Neural cell (in vitro differentiated cells): Measurements from ENCODE around the gene DCP1A. TPM values are rescaled to one million over a fixed set of nuclear protein-coding genes. Genes with fewer than 3 reads are reported as not detected.

ENCODE experiments used
- H2AFZ ChIP-seq: fragments of 200-600, 300-800 bp; sonication (generic), shearing (Covaris generic); 2 replicates; pipeline ENCODE4 v1.6.0; 2014; ENCODE audit warnings: low read depth, mild to moderate bottlenecking, antibody characterized with exemption, low read length, moderate library complexity
- H3F3A ChIP-seq: fragments of 200-600 bp; shearing (Covaris generic); 2 replicates; pipeline ENCODE4 v1.6.1; 2016; ENCODE audit warnings: mild to moderate bottlenecking, moderate library complexity, mixed read lengths, antibody characterized with exemption, low read length; ENCODE audit not compliant: insufficient read depth, poor library complexity, severe bottlenecking
- H3K27ac ChIP-seq: fragments of 200-600, 300-800 bp; sonication (generic), shearing (Covaris generic); 2 replicates; pipeline ENCODE4 v1.5.1; 2014; ENCODE audit warnings: mild to moderate bottlenecking, low read length, moderate library complexity
- H3K27me3 ChIP-seq: fragments of 300-800, 200-600 bp; sonication (generic), shearing (Covaris generic); 2 replicates; pipeline ENCODE4 v1.6.0; 2014; ENCODE audit warnings: mild to moderate bottlenecking, low read depth, low read length, moderate library complexity; ENCODE audit not compliant: insufficient read depth
- H3K36me3 ChIP-seq: fragments of 300-800, 200-600 bp; sonication (generic), shearing (Covaris generic); 2 replicates; pipeline ENCODE4 v1.5.1; 2014; ENCODE audit warnings: mild to moderate bottlenecking, antibody characterized with exemption, low read length, moderate library complexity; ENCODE audit not compliant: insufficient read depth
- H3K4me2 ChIP-seq: fragments of 300-800, 200-600 bp; sonication (generic), shearing (Covaris generic); 2 replicates; pipeline ENCODE4 v1.6.0; 2014; ENCODE audit warnings: mild to moderate bottlenecking, low read length
- H3K4me3 ChIP-seq: fragments of 300-800, 200-600 bp; sonication (generic), shearing (Covaris generic); 2 replicates; pipeline ENCODE4 v1.5.1; 2014; ENCODE audit warnings: mild to moderate bottlenecking, low read length, moderate library complexity
- H3K79me2 ChIP-seq: fragments of 200-600 bp; shearing (Covaris generic); replicated peaks from 2 replicates; pipeline ENCODE4 v1.6.0; 2014; ENCODE audit warnings: mild to moderate bottlenecking, low read length, moderate library complexity; ENCODE audit not compliant: insufficient read depth
- H3K9ac ChIP-seq: fragments of 300-800, 200-600 bp; sonication (generic), shearing (Covaris generic); 2 replicates; pipeline ENCODE4 v1.6.1; 2016; ENCODE audit warnings: mild to moderate bottlenecking, low read length, mixed read lengths
- H3K9me2 ChIP-seq: fragments of 200-600 bp; shearing (Covaris generic); 2 replicates; pipeline ENCODE4 v1.6.1; 2016; ENCODE audit warnings: mild to moderate bottlenecking, low read length, mixed read lengths; ENCODE audit not compliant: insufficient read depth
- H3K9me3 ChIP-seq: fragments of 200-600, 300-800 bp; sonication (generic), shearing (Covaris generic); 2 replicates; pipeline ENCODE4 v1.6.1; 2016; ENCODE audit warnings: mild to moderate bottlenecking, mixed run types, low read length, moderate library complexity, mixed read lengths
- H4K20me1 ChIP-seq: fragments of 200-600 bp; shearing (Covaris generic); 2 replicates; pipeline ENCODE4 v1.6.1; 2016; ENCODE audit warnings: mild to moderate bottlenecking, mixed run types; ENCODE audit not compliant: insufficient read depth
- CTCF ChIP-seq: fragments of 450-650 bp; IDR thresholded peaks from 2 replicates; pipeline ENCODE4 v1.5.1; 2014; ENCODE audit warnings: antibody characterized with exemption, mild to moderate bottlenecking, moderate library complexity; ENCODE audit not compliant: poor library complexity, severe bottlenecking
- EP300 ChIP-seq: fragments of 450-650 bp; conservative IDR thresholded peaks from 2 replicates; pipeline ENCODE4 v1.6.1; 2014; ENCODE audit warnings: antibody characterized with exemption, mild to moderate bottlenecking, moderate library complexity; ENCODE audit not compliant: poor library complexity, severe bottlenecking
- EZH2 ChIP-seq: fragments of 200-600, 300-800 bp; shearing (Covaris generic), sonication (generic); IDR thresholded peaks from 2 replicates; pipeline ENCODE4 v1.6.1; 2014; ENCODE audit warnings: antibody characterized with exemption, low read length, borderline replicate concordance, mild to moderate bottlenecking; ENCODE audit not compliant: insufficient read depth, poor library complexity, severe bottlenecking
- MXI1 ChIP-seq: fragments of 450-650 bp; conservative IDR thresholded peaks from 2 replicates; pipeline ENCODE4 v1.6.1; 2014; ENCODE audit warnings: antibody characterized with exemption, mild to moderate bottlenecking; ENCODE audit not compliant: poor library complexity, severe bottlenecking
- POLR2AphosphoS5 ChIP-seq: IDR thresholded peaks from 2 replicates; pipeline ENCODE4 v1.6.1; 2012
- RAD21 ChIP-seq: fragments of 450-650 bp; conservative IDR thresholded peaks from 2 replicates; pipeline ENCODE4 v1.6.1; 2014; ENCODE audit warnings: antibody characterized with exemption, mild to moderate bottlenecking, moderate library complexity
- REST ChIP-seq: IDR thresholded peaks from 2 replicates; pipeline ENCODE4 v1.6.1; 2012; ENCODE audit warnings: borderline replicate concordance
- SMC3 ChIP-seq: fragments of 450-650 bp; conservative IDR thresholded peaks from 2 replicates; pipeline ENCODE4 v1.6.1; 2014; ENCODE audit warnings: antibody characterized with exemption, mild to moderate bottlenecking, moderate library complexity; ENCODE audit not compliant: poor library complexity
- TAF1 ChIP-seq: IDR thresholded peaks from 2 replicates; pipeline ENCODE4 v1.6.1; 2012; ENCODE audit warnings: low read depth
- polyA plus RNA-seq: library from polyadenylated mRNA; depleted of rRNA; stranded (reverse); fragments of >200 nt; gene quantifications from 2 replicates; pipeline ENCODE4 v1.2.3, GENCODE V29; 2014

The DCP1A gene
- polyA plus RNA-seq, 1 donor from 2014 or later, result 12.5 TPM

- no peaks in the 10 kb centered on the region for H3F3A ChIP-seq
- H4K20me1 ChIP-seq, result no peaks in the 10 kb centered on the region
- no peaks in the 10 kb centered on the region for H3K36me3 ChIP-seq
- TF ChIP-seq REST (no peak), TAF1 (no peak), EZH2 (no peak), MXI1 (no peak), EP300 (no peak), RAD21 (no peak), SMC3 (no peak), POLR2AphosphoS5 (no peak), CTCF (no peak)
- no peak overlapping the region for H2AFZ ChIP-seq
- peaks cover 2% of the 10 kb centered on the region for H3K79me2 ChIP-seq
- no peaks in the 10 kb centered on the region for H3K9me3 ChIP-seq
- no peak overlapping the region for H3K4me3 ChIP-seq
- no peak overlapping the region for H3K9ac ChIP-seq
- H3K27me3 ChIP-seq, result no peaks in the 10 kb centered on the region
- H3K27ac ChIP-seq, result no peak overlapping the region
- H3K9me2 ChIP-seq, result no peaks in the 10 kb centered on the region
- H3K4me2 ChIP-seq, result no peak overlapping the region
Measured at GRCh38 chr3:53238886-53239285, 108.5 kb downstream of the DCP1A start.

- H3K9me2 ChIP-seq, result no peaks in the 10 kb centered on the region
- H3K9ac ChIP-seq, result no peak overlapping the region
- no peak overlapping the region for H3K4me2 ChIP-seq
- no peak overlapping the region for H3K27ac ChIP-seq
- no peak overlapping the region for H3K4me3 ChIP-seq
- no peaks in the 10 kb centered on the region for H3K36me3 ChIP-seq
- H3K9me3 ChIP-seq, result no peaks in the 10 kb centered on the region
- no peaks in the 10 kb centered on the region for H4K20me1 ChIP-seq
- H3F3A ChIP-seq, result no peaks in the 10 kb centered on the region
- H3K27me3 ChIP-seq, result no peaks in the 10 kb centered on the region
- H3K79me2 ChIP-seq, result no peaks in the 10 kb centered on the region
- no peak overlapping the region for H2AFZ ChIP-seq
- TF ChIP-seq REST, result no peak
- no peak for TF ChIP-seq CTCF
- no peak for TF ChIP-seq TAF1
- no peak for TF ChIP-seq RAD21
- TF ChIP-seq MXI1, result no peak
- TF ChIP-seq EP300, result no peak
- no peak for TF ChIP-seq EZH2
- TF ChIP-seq POLR2AphosphoS5, result no peak
- TF ChIP-seq SMC3, result no peak
Measured at GRCh38 chr3:53238051-53238850, 109.1 kb downstream of the DCP1A start.
